ENCODE measurements around the gene VARS2. TPM values are rescaled to one million over a fixed set of nuclear protein-coding genes. Genes with fewer than 3 reads are reported as not detected.

The VARS2 gene
- total RNA-seq, 2 donors from 2014 or later: 16.6 to 29.7 TPM

DNA sequence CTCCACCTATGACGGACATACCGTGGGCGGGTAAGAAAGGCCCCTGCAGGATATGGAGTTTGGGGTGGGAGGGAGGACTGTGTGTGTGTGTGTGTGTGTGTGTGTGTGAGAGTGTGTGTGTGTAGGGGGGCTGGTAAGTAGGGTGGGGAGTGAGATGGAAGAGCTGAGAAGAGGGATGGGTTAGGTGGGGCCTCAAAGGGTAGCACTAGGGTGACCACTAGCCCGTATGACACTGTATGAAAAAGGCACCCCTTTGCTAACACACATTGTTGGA is 22.7 kb upstream of the VARS2 start:
- intact Hi-C loops (cut with DNase I): no loop called here
- no peak for ATAC-seq
- peaks cover 26 to 28% of the 10 kb centered on the region in 2 donors for H3K36me3 ChIP-seq (replicated peaks in 1 of 2; ENCODE audit: insufficient read depth in 1 of 2, low read depth in 2 of 2)
- H3K4me1 ChIP-seq: peaks cover 19% of the 10 kb centered on the region
- no peaks in the 10 kb centered on the region for H3K9me3 ChIP-seq
- TF ChIP-seq POLR2A (IDR thresholded peaks at IDR 0.05): no peak
- TF ChIP-seq, protein P1, sequence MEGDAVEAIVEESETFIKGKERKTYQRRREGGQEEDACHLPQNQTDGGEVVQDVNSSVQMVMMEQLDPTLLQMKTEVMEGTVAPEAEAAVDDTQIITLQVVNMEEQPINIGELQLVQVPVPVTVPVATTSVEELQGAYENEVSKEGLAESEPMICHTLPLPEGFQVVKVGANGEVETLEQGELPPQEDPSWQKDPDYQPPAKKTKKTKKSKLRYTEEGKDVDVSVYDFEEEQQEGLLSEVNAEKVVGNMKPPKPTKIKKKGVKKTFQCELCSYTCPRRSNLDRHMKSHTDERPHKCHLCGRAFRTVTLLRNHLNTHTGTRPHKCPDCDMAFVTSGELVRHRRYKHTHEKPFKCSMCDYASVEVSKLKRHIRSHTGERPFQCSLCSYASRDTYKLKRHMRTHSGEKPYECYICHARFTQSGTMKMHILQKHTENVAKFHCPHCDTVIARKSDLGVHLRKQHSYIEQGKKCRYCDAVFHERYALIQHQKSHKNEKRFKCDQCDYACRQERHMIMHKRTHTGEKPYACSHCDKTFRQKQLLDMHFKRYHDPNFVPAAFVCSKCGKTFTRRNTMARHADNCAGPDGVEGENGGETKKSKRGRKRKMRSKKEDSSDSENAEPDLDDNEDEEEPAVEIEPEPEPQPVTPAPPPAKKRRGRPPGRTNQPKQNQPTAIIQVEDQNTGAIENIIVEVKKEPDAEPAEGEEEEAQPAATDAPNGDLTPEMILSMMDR (IDR thresholded peaks at IDR 0.05): no peak
- H3K27me3 ChIP-seq: no peaks in the 10 kb centered on the region
- DNase-seq: no peak
- no peak overlapping the region for H3K4me3 ChIP-seq
- no peak overlapping the region for H3K27ac ChIP-seq
- WGBS, 2 donors: 84 to 87% methylated on average over 4 of the region's 4 CpGs

DNA sequence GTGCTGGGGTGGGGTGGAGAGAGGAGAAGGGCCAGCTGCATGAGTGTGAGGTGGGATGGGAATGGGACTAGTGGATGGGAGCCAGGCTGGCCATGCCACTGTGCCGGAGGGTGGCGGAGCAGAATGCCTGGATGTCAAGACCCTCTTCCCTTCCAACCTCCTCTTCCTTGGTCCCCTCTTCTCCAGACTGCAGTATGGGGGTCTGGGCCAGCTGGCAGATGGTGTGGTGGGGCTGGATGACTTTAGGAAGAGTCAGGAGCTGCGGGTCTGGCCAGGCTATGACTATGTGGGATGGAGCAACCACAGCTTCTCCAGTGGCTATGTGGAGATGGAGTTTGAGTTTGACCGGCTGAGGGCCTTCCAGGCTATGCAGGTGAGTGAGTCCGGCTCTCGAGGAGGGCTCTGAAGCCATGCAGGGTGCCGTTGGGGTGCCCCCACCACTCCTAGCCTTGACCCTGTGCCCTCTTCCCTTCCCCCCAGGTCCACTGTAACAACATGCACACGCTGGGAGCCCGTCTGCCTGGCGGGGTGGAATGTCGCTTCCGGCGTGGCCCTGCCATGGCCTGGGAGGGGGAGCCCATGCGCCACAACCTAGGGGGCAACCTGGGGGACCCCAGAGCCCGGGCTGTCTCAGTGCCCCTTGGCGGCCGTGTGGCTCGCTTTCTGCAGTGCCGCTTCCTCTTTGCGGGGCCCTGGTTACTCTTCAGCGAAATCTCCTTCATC is 22.1 kb upstream of the VARS2 start:
- no peak for DNase-seq
- intact Hi-C loops (cut with DNase I): no loop called here
- no peak overlapping the region for H3K27ac ChIP-seq
- H3K36me3 ChIP-seq (replicated peaks in 1 of 2; ENCODE audit: insufficient read depth in 1 of 2, low read depth in 2 of 2): peaks cover 26 to 34% of the 10 kb centered on the region in 2 donors
- no peaks in the 10 kb centered on the region for H3K27me3 ChIP-seq
- H3K9me3 ChIP-seq: no peaks in the 10 kb centered on the region
- TF ChIP-seq POLR2A (IDR thresholded peaks at IDR 0.05): no peak
- TF ChIP-seq, protein P1 (IDR thresholded peaks at IDR 0.05): no peak
- no peak for ATAC-seq
- H3K4me1 ChIP-seq: peaks cover 13% of the 10 kb centered on the region
- no peak overlapping the region for H3K4me3 ChIP-seq
- 79 to 91% methylated on average over 15 to 16 of the region's 21 CpGs for WGBS, 2 donors

DNA sequence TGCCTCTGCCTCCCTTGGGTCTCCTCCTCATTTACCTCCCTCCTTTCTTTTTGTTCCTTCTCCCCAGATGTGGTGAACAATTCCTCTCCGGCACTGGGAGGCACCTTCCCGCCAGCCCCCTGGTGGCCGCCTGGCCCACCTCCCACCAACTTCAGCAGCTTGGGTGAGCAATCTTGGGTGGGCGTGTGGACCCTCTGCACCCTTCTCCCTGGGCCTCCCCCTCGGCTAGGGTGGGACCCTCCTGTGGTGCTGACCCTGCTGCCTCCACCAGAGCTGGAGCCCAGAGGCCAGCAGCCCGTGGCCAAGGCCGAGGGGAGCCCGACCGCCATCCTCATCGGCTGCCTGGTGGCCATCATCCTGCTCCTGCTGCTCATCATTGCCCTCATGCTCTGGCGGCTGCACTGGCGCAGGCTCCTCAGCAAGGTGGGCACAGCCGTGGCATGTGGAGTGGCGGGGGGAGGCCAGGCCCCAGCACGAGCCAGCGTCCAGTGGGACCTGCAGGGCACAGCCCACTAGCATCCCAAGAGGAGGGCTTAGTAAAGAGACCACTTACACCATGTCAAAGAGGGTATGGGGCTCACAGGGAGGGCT is 20.9 kb upstream of the VARS2 start:
- H3K4me3 ChIP-seq: no peak overlapping the region
- peaks cover 33 to 37% of the 10 kb centered on the region in 2 donors for H3K36me3 ChIP-seq (replicated peaks in 1 of 2; ENCODE audit: insufficient read depth in 1 of 2, low read depth in 2 of 2)
- ATAC-seq (no peak), DNase-seq (no peak)
- no peak for TF ChIP-seq POLR2A (IDR thresholded peaks at IDR 0.05)
- TF ChIP-seq, protein P1 (IDR thresholded peaks at IDR 0.05): no peak
- no peaks in the 10 kb centered on the region for H3K9me3 ChIP-seq
- H3K4me1 ChIP-seq: peaks cover 7% of the 10 kb centered on the region
- WGBS, 2 donors: 82 to 87% methylated on average over 7 to 11 of the region's 16 CpGs
- no peak overlapping the region for H3K27ac ChIP-seq
- intact Hi-C loops (cut with DNase I): no loop called here
- no peaks in the 10 kb centered on the region for H3K27me3 ChIP-seq

DNA sequence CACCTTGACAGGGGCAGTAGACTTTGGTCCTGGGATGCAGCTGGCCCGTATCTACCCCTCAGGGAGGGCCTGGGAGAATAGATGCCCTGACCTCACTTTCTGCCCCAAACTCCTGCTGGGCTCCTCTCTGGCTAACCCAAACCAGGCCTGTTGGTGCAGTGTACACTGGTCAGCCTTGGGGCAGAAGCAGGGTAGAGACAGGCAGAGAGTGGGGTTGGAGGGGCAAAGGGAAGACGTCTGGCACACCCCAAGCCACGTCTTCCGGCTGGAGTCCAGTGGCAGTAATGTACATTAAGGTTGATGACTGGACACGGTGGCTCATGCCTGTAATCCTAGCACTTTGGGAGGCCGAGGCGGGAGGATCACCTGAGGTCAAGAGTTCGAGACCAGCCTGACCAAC is 20.4 kb upstream of the VARS2 start:
- no peak for DNase-seq
- no peak for ATAC-seq
- no peaks in the 10 kb centered on the region for H3K27me3 ChIP-seq
- H3K9me3 ChIP-seq: no peaks in the 10 kb centered on the region
- no peak overlapping the region for H3K27ac ChIP-seq
- no peak for TF ChIP-seq POLR2A (IDR thresholded peaks at IDR 0.05)
- TF ChIP-seq, protein P1 (IDR thresholded peaks at IDR 0.05): no peak
- intact Hi-C loops (cut with DNase I): no loop called here
- no peak overlapping the region for H3K4me3 ChIP-seq
- peaks cover 1% of the 10 kb centered on the region for H3K4me1 ChIP-seq
- 87 to 89% methylated on average over 4 to 8 of the region's 8 CpGs for WGBS, 2 donors
- H3K36me3 ChIP-seq (replicated peaks in 1 of 2; ENCODE audit: insufficient read depth in 1 of 2, low read depth in 2 of 2): peaks cover 35 to 42% of the 10 kb centered on the region in 2 donors

DNA sequence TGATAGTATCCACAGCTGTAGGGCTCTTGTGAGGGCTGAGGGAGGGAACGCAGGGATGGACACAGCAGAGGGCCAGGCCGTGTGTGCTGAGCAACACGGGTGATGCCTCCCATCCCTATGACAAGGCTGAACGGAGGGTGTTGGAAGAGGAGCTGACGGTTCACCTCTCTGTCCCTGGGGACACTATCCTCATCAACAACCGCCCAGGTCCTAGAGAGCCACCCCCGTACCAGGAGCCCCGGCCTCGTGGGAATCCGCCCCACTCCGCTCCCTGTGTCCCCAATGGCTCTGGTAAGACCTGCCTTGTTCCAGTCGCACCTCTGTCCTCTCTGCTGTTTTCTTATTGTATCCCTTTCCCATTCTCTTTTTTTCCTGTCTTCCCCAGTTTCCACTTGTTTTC is 19.7 kb upstream of the VARS2 start:
- Histone ChIP-seq H3K4me3 (no peak overlapping the region), H3K27me3 (no peaks in the 10 kb centered on the region), H3K4me1 (no peaks in the 10 kb centered on the region), H3K27ac (no peak overlapping the region), H3K9me3 (no peaks in the 10 kb centered on the region), H3K36me3 (replicated peaks in 1 of 2; ENCODE audit: insufficient read depth in 1 of 2, low read depth in 2 of 2) (peaks cover 37 to 42% of the 10 kb centered on the region in 2 donors)
- no peak for DNase-seq
- intact Hi-C loops (cut with DNase I): no loop called here
- ATAC-seq: no peak
- TF ChIP-seq, protein P1 (IDR thresholded peaks at IDR 0.05): no peak
- no peak for TF ChIP-seq POLR2A (IDR thresholded peaks at IDR 0.05)
- 82 to 93% methylated on average over 12 of the region's 12 CpGs for WGBS, 2 donors
